GM12878 (cell line): ENCODE measurements around the gene PSAP.

ENCODE experiments used
- CHD2 ChIP-seq: IDR thresholded peaks from 2 replicates; pipeline ENCODE4 v1.6.1; 2011; ENCODE audit warnings: low read depth, low read length, improper control_type of control experiment, borderline replicate concordance
- ELK1 ChIP-seq: IDR thresholded peaks from 2 replicates; pipeline ENCODE4 v1.6.1; 2012; ENCODE audit warnings: low read depth, low read length, improper control_type of control experiment
- EZH2 ChIP-seq: IDR thresholded peaks from 2 replicates; pipeline ENCODE4 v1.6.1; 2012; ENCODE audit warnings: low read depth, mild to moderate bottlenecking, control low read depth, inconsistent platforms, low read length, borderline replicate concordance; ENCODE audit not compliant: control insufficient read depth
- GABPA ChIP-seq: IDR thresholded peaks from 2 replicates; pipeline ENCODE4 v1.6.1; 2014; ENCODE audit warnings: antibody characterized with exemption, low read depth, mild to moderate bottlenecking, inconsistent platforms
- POLR2AphosphoS5 ChIP-seq: IDR thresholded peaks from 2 replicates; pipeline ENCODE4 v1.6.1; 2011; ENCODE audit warnings: mild to moderate bottlenecking, low read length, inconsistent platforms
- TF ChIP-seq, protein P1 (sequence below): fragments of 450-650 bp; IDR thresholded peaks from 2 replicates; pipeline ENCODE4 v1.6.1; 2016; ENCODE audit warnings: mild to moderate bottlenecking, moderate library complexity, borderline replicate concordance
- TF ChIP-seq, protein P2 (sequence below), 3 experiments: IDR thresholded peaks in 2 of 3; conservative IDR thresholded peaks in 1 of 3; 2 replicates each; pipeline ENCODE4 v1.5.1; 2011; ENCODE audit warnings: low read depth in 3 of 3, low read length in 3 of 3, mild to moderate bottlenecking in 3 of 3, control low read depth in 2 of 3, moderate library complexity in 2 of 3, inconsistent platforms in 1 of 3, mixed read lengths in 1 of 3; ENCODE audit not compliant: control insufficient read depth in 2 of 3, insufficient read depth in 1 of 3; ENCODE audit errors: extremely low read depth in 1 of 3

DNA sequence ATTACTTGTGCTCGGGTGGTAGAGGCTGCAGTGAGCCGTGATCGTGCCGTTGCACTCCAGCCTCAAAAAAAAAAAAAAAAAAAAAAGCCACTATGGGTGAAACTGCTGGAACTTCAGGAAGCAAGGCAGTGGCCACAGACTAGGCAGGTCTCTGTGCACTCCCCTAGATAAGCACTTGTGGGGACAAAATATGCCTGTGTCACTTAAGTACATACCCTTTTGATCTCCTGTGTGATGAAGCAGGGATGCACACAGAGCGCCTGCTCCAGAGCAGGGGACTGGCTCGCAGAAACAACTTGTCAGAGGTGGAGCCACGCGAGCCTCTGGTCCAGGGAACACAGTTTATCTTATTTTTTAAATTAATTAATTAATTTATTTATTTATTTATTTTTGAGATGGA lies 42.9 kb upstream of the PSAP start:
- TF ChIP-seq EZH2 = no peak
- TF ChIP-seq, protein P1, sequence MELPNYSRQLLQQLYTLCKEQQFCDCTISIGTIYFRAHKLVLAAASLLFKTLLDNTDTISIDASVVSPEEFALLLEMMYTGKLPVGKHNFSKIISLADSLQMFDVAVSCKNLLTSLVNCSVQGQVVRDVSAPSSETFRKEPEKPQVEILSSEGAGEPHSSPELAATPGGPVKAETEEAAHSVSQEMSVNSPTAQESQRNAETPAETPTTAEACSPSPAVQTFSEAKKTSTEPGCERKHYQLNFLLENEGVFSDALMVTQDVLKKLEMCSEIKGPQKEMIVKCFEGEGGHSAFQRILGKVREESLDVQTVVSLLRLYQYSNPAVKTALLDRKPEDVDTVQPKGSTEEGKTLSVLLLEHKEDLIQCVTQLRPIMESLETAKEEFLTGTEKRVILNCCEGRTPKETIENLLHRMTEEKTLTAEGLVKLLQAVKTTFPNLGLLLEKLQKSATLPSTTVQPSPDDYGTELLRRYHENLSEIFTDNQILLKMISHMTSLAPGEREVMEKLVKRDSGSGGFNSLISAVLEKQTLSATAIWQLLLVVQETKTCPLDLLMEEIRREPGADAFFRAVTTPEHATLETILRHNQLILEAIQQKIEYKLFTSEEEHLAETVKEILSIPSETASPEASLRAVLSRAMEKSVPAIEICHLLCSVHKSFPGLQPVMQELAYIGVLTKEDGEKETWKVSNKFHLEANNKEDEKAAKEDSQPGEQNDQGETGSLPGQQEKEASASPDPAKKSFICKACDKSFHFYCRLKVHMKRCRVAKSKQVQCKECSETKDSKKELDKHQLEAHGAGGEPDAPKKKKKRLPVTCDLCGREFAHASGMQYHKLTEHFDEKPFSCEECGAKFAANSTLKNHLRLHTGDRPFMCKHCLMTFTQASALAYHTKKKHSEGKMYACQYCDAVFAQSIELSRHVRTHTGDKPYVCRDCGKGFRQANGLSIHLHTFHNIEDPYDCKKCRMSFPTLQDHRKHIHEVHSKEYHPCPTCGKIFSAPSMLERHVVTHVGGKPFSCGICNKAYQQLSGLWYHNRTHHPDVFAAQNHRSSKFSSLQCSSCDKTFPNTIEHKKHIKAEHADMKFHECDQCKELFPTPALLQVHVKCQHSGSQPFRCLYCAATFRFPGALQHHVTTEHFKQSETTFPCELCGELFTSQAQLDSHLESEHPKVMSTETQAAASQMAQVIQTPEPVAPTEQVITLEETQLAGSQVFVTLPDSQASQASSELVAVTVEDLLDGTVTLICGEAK = no peak
- TF ChIP-seq POLR2AphosphoS5 = no peak
- TF ChIP-seq, protein P2, sequence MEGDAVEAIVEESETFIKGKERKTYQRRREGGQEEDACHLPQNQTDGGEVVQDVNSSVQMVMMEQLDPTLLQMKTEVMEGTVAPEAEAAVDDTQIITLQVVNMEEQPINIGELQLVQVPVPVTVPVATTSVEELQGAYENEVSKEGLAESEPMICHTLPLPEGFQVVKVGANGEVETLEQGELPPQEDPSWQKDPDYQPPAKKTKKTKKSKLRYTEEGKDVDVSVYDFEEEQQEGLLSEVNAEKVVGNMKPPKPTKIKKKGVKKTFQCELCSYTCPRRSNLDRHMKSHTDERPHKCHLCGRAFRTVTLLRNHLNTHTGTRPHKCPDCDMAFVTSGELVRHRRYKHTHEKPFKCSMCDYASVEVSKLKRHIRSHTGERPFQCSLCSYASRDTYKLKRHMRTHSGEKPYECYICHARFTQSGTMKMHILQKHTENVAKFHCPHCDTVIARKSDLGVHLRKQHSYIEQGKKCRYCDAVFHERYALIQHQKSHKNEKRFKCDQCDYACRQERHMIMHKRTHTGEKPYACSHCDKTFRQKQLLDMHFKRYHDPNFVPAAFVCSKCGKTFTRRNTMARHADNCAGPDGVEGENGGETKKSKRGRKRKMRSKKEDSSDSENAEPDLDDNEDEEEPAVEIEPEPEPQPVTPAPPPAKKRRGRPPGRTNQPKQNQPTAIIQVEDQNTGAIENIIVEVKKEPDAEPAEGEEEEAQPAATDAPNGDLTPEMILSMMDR (IDR thresholded peaks at IDR 0.05 in 2 of 3, conservative IDR thresholded peaks at IDR 0.05 in 1 of 3; ENCODE audit: control insufficient read depth in 2 of 3, extremely low read depth in 1 of 3, insufficient read depth in 1 of 3, low read depth in 3 of 3, low read length in 3 of 3) = no peak
- no peak for TF ChIP-seq CHD2
- TF ChIP-seq GABPA = no peak
- no peak for TF ChIP-seq ELK1
